GM18505 (cell line): ENCODE results near the gene HDC.

ENCODE experiments used
- ATAC-seq: cut with Tn5 transposase; IDR thresholded peaks from one replicate; pipeline ENCODE4 v1.9.1; 2021; ENCODE audit not compliant: unreplicated experiment
- POLR2A ChIP-seq: IDR thresholded peaks from 4 replicates; pipeline ENCODE4 v1.6.1; 2011; ENCODE audit warnings: borderline replicate concordance; ENCODE audit not compliant: insufficient read depth, insufficient read length; ENCODE audit errors: extremely low read depth

HDC gene

GRCh38 chr15:50248994-50249582 lies 16.4 kb downstream of the HDC start:
- no peak for TF ChIP-seq POLR2A
- ATAC-seq = no peak

- TF ChIP-seq POLR2A = peak; percentile 47
- peak; percentile 96 for ATAC-seq
Measured at GRCh38 chr15:50247819-50248655, 17.5 kb downstream of the HDC start.

- ATAC-seq = no peak
- no peak for TF ChIP-seq POLR2A
Measured at GRCh38 chr15:50246631-50247030, 18.9 kb downstream of the HDC start.

GRCh38 chr15:50244959-50245624 lies 20.4 kb downstream of the HDC start:
- no peak for ATAC-seq
- TF ChIP-seq POLR2A = no peak

- no peak for ATAC-seq
- TF ChIP-seq POLR2A = no peak
Measured at GRCh38 chr15:50244153-50244552, 21.4 kb downstream of the HDC start.

GRCh38 chr15:50241684-50242450 lies 23.7 kb downstream of the HDC start:
- TF ChIP-seq POLR2A = no peak
- ATAC-seq = no peak

GRCh38 chr15:50238255-50238654 lies 27.3 kb downstream of the HDC start:
- TF ChIP-seq POLR2A = no peak
- no peak for ATAC-seq

- TF ChIP-seq POLR2A = no peak
- ATAC-seq = no peak
Measured at GRCh38 chr15:50236433-50236832, 29.1 kb downstream of the HDC start.

- TF ChIP-seq POLR2A = no peak
Measured at GRCh38 chr15:50235794-50236193, 29.7 kb downstream of the HDC start.

GRCh38 chr15:50234764-50235163 lies 30.8 kb downstream of the HDC start:
- no peak for ATAC-seq
- TF ChIP-seq POLR2A = no peak

More at GRCh38 chr15:50235794-50236193, 29.7 kb downstream of the HDC start:
- no peak for ATAC-seq

GRCh38 chr15:50233192-50233736 lies 32.3 kb downstream of the HDC start:
- no peak for ATAC-seq
- no peak for TF ChIP-seq POLR2A

- ATAC-seq = no peak
Measured at GRCh38 chr15:50232791-50233190, 32.7 kb downstream of the HDC start.

GRCh38 chr15:50231761-50232160 lies 33.8 kb downstream of the HDC start:
- ATAC-seq = no peak
- no peak for TF ChIP-seq POLR2A

More at GRCh38 chr15:50232791-50233190, 32.7 kb downstream of the HDC start:
- no peak for TF ChIP-seq POLR2A
